Panc1 (cell line): ENCODE results near the gene PAK1IP1. TPM values are rescaled to one million over a fixed set of nuclear protein-coding genes. Genes with fewer than 3 reads are reported as not detected.
A peak's percentile ranks its signal among the peaks of the same experiment; 100 is the strongest.

Experiments used
- ATAC-seq: fragments of 200-7000 bp; cut with Tn5 transposase; 2 replicates; pipeline ENCODE4 v1.9.1; 2020; ENCODE audit warnings: mild to moderate bottlenecking, moderate library complexity
- BruUV-seq: library from RNA; stranded (reverse); fragments of 400-500 nt; replicated peaks from 2 replicates; lab custom pipeline; 2021; lab: Mats Ljungman, UMichigan
- CTCF ChIA-PET: fragments of 300-600 bp; sonication (Branson Sonifier 250); formaldehyde crosslinking; loops from one replicate; lab custom pipeline; 2022; ENCODE audit warnings: antibody characterized with exemption; lab: Charles Lee
- POLR2A ChIA-PET: fragments of 300-600 bp; sonication (Branson Sonifier 250); formaldehyde crosslinking; loops from one replicate; lab custom pipeline; 2022; ENCODE audit warnings: antibody characterized with exemption; lab: Charles Lee
- DNase-seq: peaks from one replicate; pipeline ENCODE4 v3.0.0-alpha.2; 2010; ENCODE audit warnings: low read depth, low spot score
- H3K27ac ChIP-seq: 2 replicates; pipeline ENCODE4 v1.5.1; 2011; ENCODE audit warnings: mild to moderate bottlenecking, low read length, inconsistent platforms
- H3K27me3 ChIP-seq: fragments of 200-500 bp; sonication (Bioruptor generic); 2 replicates; pipeline ENCODE4 v1.6.0; 2014; ENCODE audit warnings: low read length, inconsistent platforms; ENCODE audit not compliant: control insufficient read depth, insufficient read depth
- H3K36me3 ChIP-seq: fragments of 200-500 bp; sonication (Bioruptor generic); 2 replicates; pipeline ENCODE4 v1.5.1; 2014; ENCODE audit warnings: inconsistent platforms, mild to moderate bottlenecking, low read length, moderate library complexity; ENCODE audit not compliant: control insufficient read depth, insufficient read depth
- H3K4me1 ChIP-seq: 2 replicates; pipeline ENCODE4 v1.5.1; 2011; ENCODE audit warnings: inconsistent platforms, mild to moderate bottlenecking, low read length, moderate library complexity; ENCODE audit not compliant: control insufficient read depth, insufficient read depth
- H3K4me3 ChIP-seq, 2 experiments: 2 replicates each; pipeline ENCODE4 v1.5.1; 2011 to 2012; ENCODE audit warnings: low read depth in 2 of 2, low read length in 2 of 2, mild to moderate bottlenecking in 2 of 2, inconsistent platforms in 1 of 2, moderate library complexity in 1 of 2
- H3K9me3 ChIP-seq: fragments of 200-500 bp; sonication (Bioruptor generic); 2 replicates; pipeline ENCODE4 v1.5.1; 2014; ENCODE audit warnings: low read depth, mild to moderate bottlenecking, inconsistent platforms, low read length, moderate library complexity; ENCODE audit not compliant: control insufficient read depth, insufficient read depth
- POLR2AphosphoS5 ChIP-seq: IDR thresholded peaks from 2 replicates; pipeline ENCODE4 v1.6.1; 2012; ENCODE audit warnings: mild to moderate bottlenecking, low read depth, low read length, moderate library complexity
- REST ChIP-seq, 2 experiments: IDR thresholded peaks; 2 replicates each; pipeline ENCODE4 v1.6.1; 2011 to 2012; ENCODE audit warnings: low read depth in 2 of 2, control low read depth in 1 of 2, low read length in 1 of 2, mild to moderate bottlenecking in 1 of 2, moderate library complexity in 1 of 2; ENCODE audit not compliant: insufficient read depth in 1 of 2
- SIN3A ChIP-seq: IDR thresholded peaks from 2 replicates; pipeline ENCODE4 v1.6.1; 2012; ENCODE audit warnings: low read depth, mild to moderate bottlenecking, low read length, moderate library complexity, borderline replicate concordance; ENCODE audit not compliant: insufficient read depth
- in situ Hi-C: cut with HindIII; loops from 2 replicates; pipeline ENCODE4 v1.10.0; 2016; ENCODE audit warnings: low sequenced_read_pairs, low pct_unique_long_range_greater_than_20kb
- intact Hi-C: fragments of 100-400 bp; cut with micrococcal nuclease; formaldehyde crosslinking; loops from one replicate; pipeline ENCODE4 v1.10.0; 2022; ENCODE audit not compliant: unreplicated experiment
- total RNA-seq: library from RNA; stranded (reverse); gene quantifications from one replicate; pipeline ENCODE4 v1.2.1, GENCODE V29; 2021; ENCODE audit not compliant: unreplicated experiment
- TF ChIP-seq, protein P1 (sequence below): fragments of 450-650 bp; IDR thresholded peaks from 2 replicates; pipeline ENCODE4 v1.5.1; 2017; ENCODE audit warnings: mild to moderate bottlenecking

The PAK1IP1 gene
- total RNA-seq, 1 experiment from 2014 or later = 27.3 TPM

DNA sequence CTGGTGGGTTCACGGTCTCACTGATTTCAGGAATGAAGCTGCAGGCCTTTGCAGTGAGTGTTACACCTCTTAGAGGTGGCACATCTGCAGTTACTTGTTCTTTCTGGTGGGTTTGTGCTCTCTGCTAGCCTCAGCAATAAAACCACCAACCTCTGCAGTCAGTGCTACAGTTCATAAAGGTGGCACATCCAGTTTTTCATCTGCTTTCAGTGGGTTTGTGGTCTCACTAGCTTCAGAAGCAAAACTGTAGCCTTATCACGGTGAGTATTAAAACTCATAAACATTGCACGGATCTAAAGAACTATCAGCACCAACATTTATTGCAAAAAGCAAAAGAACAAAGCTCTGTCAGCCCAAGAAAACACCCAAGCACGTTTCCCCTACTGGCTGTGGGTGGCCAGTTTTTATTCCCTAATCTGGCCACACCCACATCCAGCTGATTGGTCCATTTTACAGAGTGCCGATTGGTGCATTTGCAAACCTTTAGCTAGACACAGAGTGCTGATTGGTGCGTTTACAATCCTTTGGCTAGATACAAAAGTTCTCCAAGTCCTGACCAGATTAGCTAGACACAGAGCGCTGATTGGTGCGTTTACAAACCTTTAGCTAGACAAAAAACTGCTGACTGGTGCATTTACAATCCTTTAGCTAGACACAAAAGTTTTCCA, 24.7 kb downstream of the PAK1IP1 start:
- TF ChIP-seq POLR2AphosphoS5 = no peak
- TF ChIP-seq REST (IDR thresholded peaks at IDR 0.05; ENCODE audit: insufficient read depth in 1 of 2, low read depth in 2 of 2, low read length in 1 of 2) = no peak
- TF ChIP-seq, protein P1, sequence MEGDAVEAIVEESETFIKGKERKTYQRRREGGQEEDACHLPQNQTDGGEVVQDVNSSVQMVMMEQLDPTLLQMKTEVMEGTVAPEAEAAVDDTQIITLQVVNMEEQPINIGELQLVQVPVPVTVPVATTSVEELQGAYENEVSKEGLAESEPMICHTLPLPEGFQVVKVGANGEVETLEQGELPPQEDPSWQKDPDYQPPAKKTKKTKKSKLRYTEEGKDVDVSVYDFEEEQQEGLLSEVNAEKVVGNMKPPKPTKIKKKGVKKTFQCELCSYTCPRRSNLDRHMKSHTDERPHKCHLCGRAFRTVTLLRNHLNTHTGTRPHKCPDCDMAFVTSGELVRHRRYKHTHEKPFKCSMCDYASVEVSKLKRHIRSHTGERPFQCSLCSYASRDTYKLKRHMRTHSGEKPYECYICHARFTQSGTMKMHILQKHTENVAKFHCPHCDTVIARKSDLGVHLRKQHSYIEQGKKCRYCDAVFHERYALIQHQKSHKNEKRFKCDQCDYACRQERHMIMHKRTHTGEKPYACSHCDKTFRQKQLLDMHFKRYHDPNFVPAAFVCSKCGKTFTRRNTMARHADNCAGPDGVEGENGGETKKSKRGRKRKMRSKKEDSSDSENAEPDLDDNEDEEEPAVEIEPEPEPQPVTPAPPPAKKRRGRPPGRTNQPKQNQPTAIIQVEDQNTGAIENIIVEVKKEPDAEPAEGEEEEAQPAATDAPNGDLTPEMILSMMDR = no peak
- intact Hi-C loops = loop anchor here (10.0 kb wide), 1 partner anchor 75 kb away; no protein-coding TSS in a partner anchor
- Histone ChIP-seq H3K4me3 (no peak overlapping the region), H3K36me3 (no peaks in the 10 kb centered on the region), H3K4me1 (peaks cover 9% of the 10 kb centered on the region), H3K27me3 (no peaks in the 10 kb centered on the region), H3K27ac (no peak overlapping the region), H3K9me3 (no peaks in the 10 kb centered on the region)
- ChIA-PET POLR2A (interaction anchor here (0.6 kb wide), 1 partner anchor 30 kb away, joined by 3 read pairs; no protein-coding TSS in a partner anchor), CTCF (no interaction called here)
- no TSS peak for BruUV-seq
- in situ Hi-C loops = no loop called here
- no peak for DNase-seq
- no peak for ATAC-seq

GRCh38 chr6:10719964-10720264, 25.1 kb downstream of the PAK1IP1 start:
- H3K9me3 ChIP-seq = no peaks in the 10 kb centered on the region
- in situ Hi-C loops = no loop called here
- no peak for ATAC-seq
- BruUV-seq = no TSS peak
- intact Hi-C loops = loop anchor here (10.0 kb wide), 1 partner anchor 75 kb away; no protein-coding TSS in a partner anchor
- ChIA-PET CTCF (no interaction called here), POLR2A (interaction anchor here (0.6 kb wide), 1 partner anchor 29 kb away, joined by 3 read pairs; no protein-coding TSS in a partner anchor)
- peak overlapping the region in 1 of 2 experiments; percentile 11; a peak in 1 of 4 replicates for H3K4me3 ChIP-seq
- H3K36me3 ChIP-seq = no peaks in the 10 kb centered on the region
- no peak overlapping the region for H3K27ac ChIP-seq
- H3K27me3 ChIP-seq = no peaks in the 10 kb centered on the region
- TF ChIP-seq, protein P1 = no peak
- TF ChIP-seq SIN3A (no peak), POLR2AphosphoS5 (no peak), REST (IDR thresholded peaks at IDR 0.05; ENCODE audit: insufficient read depth in 1 of 2, low read depth in 2 of 2, low read length in 1 of 2) (no peak)
- H3K4me1 ChIP-seq = peaks cover 14% of the 10 kb centered on the region
- DNase-seq = no peak
